Upper lobe of right lung (tissue), 1 donor: ENCODE results near the gene MORN3. TPM values are rescaled to one million over a fixed set of nuclear protein-coding genes. Genes with fewer than 3 reads are reported as not detected.
"Not testable (repeated sequence)": the region's sequence is repeated elsewhere in the genome, so short reads cannot be mapped to it uniquely, and the experiment has no call there.

ENCODE experiments used
- ATAC-seq: fragments of 200-7000 bp; cut with Tn5 transposase; one replicate; pipeline ENCODE4 v1.9.1; 2020; ENCODE audit warnings: mild to moderate bottlenecking, moderate library complexity
- DNase-seq: peaks from one replicate; pipeline ENCODE4 v3.0.0-alpha.2; 2020
- H3K27ac ChIP-seq: fragments of 200-600 bp; one replicate; pipeline ENCODE4 v1.8.0; 2022
- H3K27me3 ChIP-seq: fragments of 200-600 bp; one replicate; pipeline ENCODE4 v1.8.0; 2022; ENCODE audit warnings: mild to moderate bottlenecking
- H3K36me3 ChIP-seq: fragments of 200-600 bp; one replicate; pipeline ENCODE4 v1.8.0; 2022
- H3K4me1 ChIP-seq: fragments of 200-600 bp; one replicate; pipeline ENCODE4 v1.8.0; 2022
- H3K4me3 ChIP-seq: fragments of 200-600 bp; one replicate; pipeline ENCODE4 v1.8.0; 2022; ENCODE audit warnings: mild to moderate bottlenecking
- H3K9me3 ChIP-seq: fragments of 200-600 bp; one replicate; pipeline ENCODE4 v1.8.0; 2022
- CTCF ChIP-seq: fragments of 200-600 bp; IDR thresholded peaks from one replicate; pipeline ENCODE4 v1.8.0; 2022; ENCODE audit warnings: antibody characterized with exemption
- intact Hi-C: fragments of 100-400 bp; cut with DNase I; formaldehyde crosslinking; loops from one replicate; pipeline ENCODE4 v1.11.0; 2022
- total RNA-seq: library from RNA; stranded (reverse); fragmentation: NEBNext Ultra II Directional; extraction: Animal tissue kit (Norgen Biotek cat#: 25700); gene quantifications from one replicate; pipeline ENCODE4 v1.2.1, GENCODE V29; 2021
- donor health status: DM: no; HTN: yes; CAD: no; lungs with severe emphysema.

MORN3 gene
- total RNA-seq, 1 donor from 2014 or later, result 0.67 TPM

DNA sequence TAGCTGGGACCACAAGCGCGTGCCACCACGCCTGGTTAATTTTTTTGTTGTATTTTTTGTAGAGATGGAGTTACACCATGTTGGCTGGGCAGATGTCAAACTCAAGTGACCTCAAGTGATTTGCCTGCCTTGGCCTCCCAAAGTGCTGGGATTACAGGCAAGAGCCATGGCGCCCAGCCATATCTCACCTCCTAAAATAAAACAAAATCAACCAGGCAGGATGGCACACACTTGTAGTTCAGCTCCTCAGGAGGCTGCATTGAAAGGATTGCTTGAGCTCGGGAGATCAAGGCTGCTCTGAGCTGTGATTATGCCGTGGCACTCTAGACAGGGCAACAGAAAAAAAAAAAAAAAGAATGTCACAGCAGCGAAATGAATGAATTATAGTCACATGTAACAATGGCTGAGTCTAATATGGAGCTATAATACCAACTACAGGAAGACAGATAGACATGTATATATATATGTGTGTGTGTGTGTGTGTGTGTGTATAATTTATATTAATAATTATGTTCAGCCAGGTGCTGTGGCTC, 23.8 kb upstream of the MORN3 start:
- H3K4me3 ChIP-seq, result no peak overlapping the region
- no peaks in the 10 kb centered on the region for H3K36me3 ChIP-seq
- no peak for DNase-seq
- no peaks in the 10 kb centered on the region for H3K9me3 ChIP-seq
- no peak overlapping the region for H3K27ac ChIP-seq
- H3K4me1 ChIP-seq, result no peaks in the 10 kb centered on the region
- ATAC-seq, result no peak
- TF ChIP-seq CTCF, result no peak
- intact Hi-C loops, result no loop called here
- no peaks in the 10 kb centered on the region for H3K27me3 ChIP-seq

DNA sequence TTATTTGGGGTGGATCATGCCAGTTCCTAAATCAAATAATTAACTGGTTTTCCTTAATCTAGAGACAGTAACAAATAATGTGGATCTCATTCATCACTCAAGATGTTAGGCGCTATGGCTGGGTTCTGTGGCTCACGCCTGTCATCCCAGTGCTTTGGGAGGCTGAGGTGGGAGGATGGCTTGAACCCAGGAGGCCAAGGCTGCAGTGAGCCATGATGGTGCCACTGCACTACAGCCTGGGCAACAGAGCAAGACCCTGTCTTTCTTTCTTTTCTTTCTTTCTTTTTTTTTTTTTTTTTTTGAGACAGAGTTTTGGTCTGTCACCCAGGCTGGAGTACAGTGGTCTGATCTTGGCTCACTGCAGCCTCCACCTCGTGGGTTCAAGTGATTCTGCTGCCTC, 23.3 kb upstream of the MORN3 start:
- ATAC-seq, H3K27ac ChIP-seq, H3K4me3 ChIP-seq, H3K4me1 ChIP-seq, DNase-seq, H3K9me3 ChIP-seq, intact Hi-C loops, H3K27me3 ChIP-seq, H3K36me3 ChIP-seq: not testable (repeated sequence)

GRCh38 chr12:121689430-121689829, 20.0 kb upstream of the MORN3 start:
- Histone ChIP-seq H3K27me3 (no peaks in the 10 kb centered on the region), H3K27ac (no peak overlapping the region), H3K4me3 (no peak overlapping the region), H3K9me3 (no peaks in the 10 kb centered on the region), H3K4me1 (no peaks in the 10 kb centered on the region), H3K36me3 (no peaks in the 10 kb centered on the region)
- no peak for DNase-seq
- TF ChIP-seq CTCF, result no peak
- no peak for ATAC-seq
- intact Hi-C loops, result no loop called here

DNA sequence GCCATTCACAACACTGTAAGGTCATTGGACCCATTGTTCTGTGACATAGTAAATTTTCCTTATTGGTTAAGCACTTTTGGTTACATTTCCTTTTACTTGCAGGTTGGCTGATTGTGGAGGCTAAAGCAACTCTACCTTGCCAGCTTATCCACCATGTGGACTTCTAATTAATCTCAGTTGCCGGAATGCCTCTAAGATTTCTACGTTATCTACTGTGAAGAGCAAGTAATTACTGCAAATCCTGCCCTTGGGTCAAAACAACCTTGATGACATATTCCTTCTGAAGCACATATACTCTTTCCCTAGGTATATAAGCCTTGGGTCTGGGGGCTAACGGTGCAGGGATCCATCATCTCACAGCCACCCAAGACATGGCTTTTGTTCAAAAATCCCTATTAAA, 19.5 kb upstream of the MORN3 start:
- no peak for TF ChIP-seq CTCF
- no peaks in the 10 kb centered on the region for H3K27me3 ChIP-seq
- H3K9me3 ChIP-seq, result no peaks in the 10 kb centered on the region
- intact Hi-C loops, result no loop called here
- no peak overlapping the region for H3K27ac ChIP-seq
- no peaks in the 10 kb centered on the region for H3K36me3 ChIP-seq
- no peaks in the 10 kb centered on the region for H3K4me1 ChIP-seq
- ATAC-seq (no peak), DNase-seq (no peak)
- H3K4me3 ChIP-seq, result no peak overlapping the region

- DNase-seq, ATAC-seq, H3K27me3 ChIP-seq, H3K36me3 ChIP-seq, H3K9me3 ChIP-seq, H3K27ac ChIP-seq, H3K4me1 ChIP-seq, H3K4me3 ChIP-seq: not testable (repeated sequence)
- intact Hi-C loops, result loop anchor here (5.0 to 10.0 kb wide), 2 partner anchors 127 to 185 kb away; no protein-coding TSS in a partner anchor
Observed at GRCh38 chr12:121679661-121680197, 10.3 kb upstream of the MORN3 start.

DNA sequence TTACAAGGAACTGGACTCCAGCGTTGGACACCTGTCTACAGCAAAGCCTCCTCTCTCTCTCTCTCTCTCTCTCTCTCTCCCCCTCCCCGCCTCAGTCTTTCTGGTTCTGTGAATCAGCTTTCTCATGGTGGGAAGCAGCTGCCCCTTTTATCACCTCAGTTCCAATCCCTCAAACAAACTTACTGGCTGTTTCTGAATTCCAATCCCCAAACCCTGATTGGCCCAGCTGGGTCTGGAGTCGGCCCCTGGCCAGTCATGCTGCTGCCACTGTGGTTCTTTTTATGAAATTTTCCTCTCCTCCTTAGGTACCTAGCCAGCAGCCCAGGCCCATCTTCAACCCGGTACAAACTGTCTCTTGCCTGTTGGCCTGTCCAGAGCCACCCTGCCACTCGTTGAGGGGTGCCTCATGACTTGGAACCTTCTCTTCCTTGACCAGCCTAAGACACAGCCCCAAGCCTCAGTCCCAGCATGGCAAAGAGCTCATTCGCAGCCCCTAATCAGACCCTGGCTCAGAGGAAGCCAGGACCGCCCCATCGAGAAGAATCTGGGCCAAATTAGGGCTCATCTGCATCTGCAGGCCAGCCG, 9.4 kb upstream of the MORN3 start:
- H3K4me1 ChIP-seq, result peaks cover 4% of the 10 kb centered on the region
- intact Hi-C loops, result loop anchor here (10.0 kb wide), 1 partner anchor 184 kb away; no protein-coding TSS in a partner anchor
- no peak for ATAC-seq
- TF ChIP-seq CTCF, result no peak
- no peaks in the 10 kb centered on the region for H3K9me3 ChIP-seq
- H3K36me3 ChIP-seq, result no peaks in the 10 kb centered on the region
- no peak overlapping the region for H3K4me3 ChIP-seq
- no peak overlapping the region for H3K27ac ChIP-seq
- DNase-seq, result no peak
- no peaks in the 10 kb centered on the region for H3K27me3 ChIP-seq
